Measurements from ENCODE around the gene MT3. TPM values are rescaled to one million over a fixed set of nuclear protein-coding genes. Genes with fewer than 3 reads are reported as not detected.

The MT3 gene
- total and polyA plus RNA-seq, 12 donors, result 5.5 to 354 (median 46.4) TPM

DNA sequence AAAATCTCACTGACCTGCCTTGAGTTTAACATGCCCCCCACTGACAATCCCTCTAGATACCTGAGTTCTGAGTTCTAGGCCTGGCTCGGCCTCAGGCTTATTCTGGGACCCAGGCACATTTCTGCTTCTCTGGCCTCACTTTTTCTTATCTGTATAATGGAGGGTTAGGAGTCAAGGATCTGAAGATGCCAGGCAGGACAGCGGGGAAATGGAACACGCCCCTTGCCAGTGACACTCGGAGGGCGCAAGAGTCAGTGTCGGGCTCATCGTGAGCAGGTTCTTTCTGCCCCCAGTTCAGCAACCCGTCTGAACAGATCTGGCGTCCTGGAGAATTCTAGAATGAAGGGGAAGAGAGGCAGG lies 567 bp upstream of the MT3 start:
- Histone ChIP-seq H3K27ac (no peak overlapping the region), H3K36me3 (replicated peaks in 1 of 2) (no peaks in the 10 kb centered on the region), H3K4me3 (peak overlapping the region in 2 of 4 donors; percentile 13 to 51), H3K27me3 (no peaks in the 10 kb centered on the region), H3K9me3 (replicated peaks in 1 of 3) (no peaks in the 10 kb centered on the region), H3K4me1 (replicated peaks in 1 of 2) (peaks cover 7 to 12% of the 10 kb centered on the region in 2 donors)
- 27 to 29% (median 28%) methylated on average over 9 of the region's 9 CpGs for WGBS, 4 donors
- intact Hi-C loops (cut with DNase I), result no loop called here
- TF ChIP-seq, protein P1, sequence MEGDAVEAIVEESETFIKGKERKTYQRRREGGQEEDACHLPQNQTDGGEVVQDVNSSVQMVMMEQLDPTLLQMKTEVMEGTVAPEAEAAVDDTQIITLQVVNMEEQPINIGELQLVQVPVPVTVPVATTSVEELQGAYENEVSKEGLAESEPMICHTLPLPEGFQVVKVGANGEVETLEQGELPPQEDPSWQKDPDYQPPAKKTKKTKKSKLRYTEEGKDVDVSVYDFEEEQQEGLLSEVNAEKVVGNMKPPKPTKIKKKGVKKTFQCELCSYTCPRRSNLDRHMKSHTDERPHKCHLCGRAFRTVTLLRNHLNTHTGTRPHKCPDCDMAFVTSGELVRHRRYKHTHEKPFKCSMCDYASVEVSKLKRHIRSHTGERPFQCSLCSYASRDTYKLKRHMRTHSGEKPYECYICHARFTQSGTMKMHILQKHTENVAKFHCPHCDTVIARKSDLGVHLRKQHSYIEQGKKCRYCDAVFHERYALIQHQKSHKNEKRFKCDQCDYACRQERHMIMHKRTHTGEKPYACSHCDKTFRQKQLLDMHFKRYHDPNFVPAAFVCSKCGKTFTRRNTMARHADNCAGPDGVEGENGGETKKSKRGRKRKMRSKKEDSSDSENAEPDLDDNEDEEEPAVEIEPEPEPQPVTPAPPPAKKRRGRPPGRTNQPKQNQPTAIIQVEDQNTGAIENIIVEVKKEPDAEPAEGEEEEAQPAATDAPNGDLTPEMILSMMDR (IDR thresholded peaks at IDR 0.05), result no peak
- TF ChIP-seq POLR2A (IDR thresholded peaks at IDR 0.05), result no peak
- DNase-seq, result no peak

GRCh38 chr16:56591377-56592060 lies 2.2 kb downstream of the MT3 start:
- Histone ChIP-seq H3K36me3 (replicated peaks in 1 of 2) (no peaks in the 10 kb centered on the region), H3K27me3 (no peaks in the 10 kb centered on the region), H3K4me3 (no peak overlapping the region), H3K27ac (no peak overlapping the region), H3K9me3 (replicated peaks in 1 of 3) (no peaks in the 10 kb centered on the region), H3K4me1 (replicated peaks in 1 of 2) (peaks cover 7 to 12% of the 10 kb centered on the region in 2 donors)
- 51 to 59% (median 55%) methylated on average over 4 of the region's 4 CpGs for WGBS, 4 donors
- TF ChIP-seq, protein P1 (IDR thresholded peaks at IDR 0.05), result no peak
- no peak for TF ChIP-seq POLR2A (IDR thresholded peaks at IDR 0.05)
- intact Hi-C loops (cut with DNase I), result no loop called here
- no peak for DNase-seq

DNA sequence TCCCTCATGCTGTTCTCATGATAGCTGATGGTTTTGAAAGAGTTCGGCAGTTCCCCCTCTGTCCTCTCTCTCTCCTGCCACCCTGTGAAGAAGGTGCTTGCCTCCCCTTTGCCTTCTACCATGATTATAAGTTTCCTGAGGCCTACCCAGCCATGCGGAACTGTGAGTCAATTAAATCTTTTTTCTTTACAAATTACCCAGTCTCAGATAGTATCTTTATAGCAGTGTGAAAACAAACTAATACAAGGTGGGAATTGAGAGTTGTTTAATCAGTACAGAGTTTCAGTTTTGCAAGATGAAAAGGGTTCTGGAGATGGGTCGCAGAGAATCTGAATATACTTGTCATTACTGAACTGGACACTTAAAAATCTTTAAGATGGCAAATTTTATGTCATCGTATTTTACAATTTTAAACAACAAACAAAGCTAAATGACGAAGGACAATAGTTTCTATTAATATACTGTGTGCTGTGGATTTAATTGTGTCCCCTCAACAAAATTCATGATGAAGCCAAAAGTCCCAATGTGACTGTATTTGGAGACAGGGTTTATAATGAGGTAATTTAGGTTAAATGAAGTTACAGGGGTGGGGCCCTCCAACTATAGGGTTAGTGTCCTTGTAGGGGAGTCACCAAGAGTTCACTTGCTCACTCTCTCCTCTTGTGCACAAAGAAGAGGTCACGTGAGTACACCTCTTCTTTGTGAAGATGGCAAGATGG lies 4.4 kb downstream of the MT3 start:
- H3K9me3 ChIP-seq (replicated peaks in 1 of 3), result no peaks in the 10 kb centered on the region
- peaks cover 7 to 11% of the 10 kb centered on the region in 2 donors for H3K4me1 ChIP-seq (replicated peaks in 1 of 2)
- DNase-seq, result no peak
- no peak overlapping the region for H3K27ac ChIP-seq
- intact Hi-C loops (cut with DNase I), result no loop called here
- TF ChIP-seq POLR2A (IDR thresholded peaks at IDR 0.05), result no peak
- TF ChIP-seq, protein P1 (IDR thresholded peaks at IDR 0.05), result no peak
- H3K27me3 ChIP-seq, result no peaks in the 10 kb centered on the region
- 78 to 95% (median 91%) methylated on average over 6 of the region's 6 CpGs for WGBS, 4 donors
- no peak overlapping the region for H3K4me3 ChIP-seq
- H3K36me3 ChIP-seq (replicated peaks in 1 of 2), result no peaks in the 10 kb centered on the region

- Histone ChIP-seq H3K27ac (no peak overlapping the region), H3K4me1 (replicated peaks in 1 of 2) (peaks cover 6 to 7% of the 10 kb centered on the region in 2 donors), H3K27me3 (no peaks in the 10 kb centered on the region), H3K36me3 (replicated peaks in 1 of 2) (no peaks in the 10 kb centered on the region), H3K4me3 (no peak overlapping the region), H3K9me3 (replicated peaks in 1 of 3) (no peaks in the 10 kb centered on the region)
- intact Hi-C loops (cut with DNase I), result no loop called here
- no peak for DNase-seq
- no peak for TF ChIP-seq POLR2A (IDR thresholded peaks at IDR 0.05)
- TF ChIP-seq, protein P1 (IDR thresholded peaks at IDR 0.05), result no peak
- WGBS, 4 donors, result 91 to 100% (median 95%) methylated on average over 5 of the region's 5 CpGs
Measured at GRCh38 chr16:56594292-56594619, 4.9 kb downstream of the MT3 start.
